ENCODE data around the gene FYB1. TPM values are rescaled to one million over a fixed set of nuclear protein-coding genes. Genes with fewer than 3 reads are reported as not detected.

Gene FYB1
- total RNA-seq, 1 experiment from 2014 or later: 0.46 TPM

DNA sequence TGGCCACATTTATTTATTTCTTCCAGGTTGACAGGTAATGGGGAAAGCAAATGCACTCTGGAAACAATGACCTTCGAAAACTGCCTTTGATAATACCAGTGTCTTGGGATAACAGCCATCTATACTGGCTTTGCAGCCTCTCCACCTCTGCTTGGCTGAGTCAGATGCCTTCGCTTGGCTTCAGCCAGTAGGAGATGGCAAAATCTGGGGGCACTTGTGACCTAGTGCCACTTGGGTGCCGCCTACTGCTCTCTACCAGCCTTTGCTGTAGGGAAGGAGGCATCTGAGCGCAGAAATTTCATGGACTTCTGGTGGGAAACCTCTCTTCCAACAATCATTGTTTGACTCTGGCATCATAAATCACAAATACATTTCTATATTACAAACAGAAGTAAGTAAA, 21.8 kb downstream of the FYB1 start:
- ATAC-seq (no peak), DNase-seq (ENCODE audit: low read depth, low spot score) (no peak)
- intact Hi-C loops (cut with micrococcal nuclease; ENCODE audit: unreplicated experiment) (no loop called here), in situ Hi-C loops (cut with HindIII; ENCODE audit: low pct_unique_long_range_greater_than_20kb, low sequenced_read_pairs) (no loop called here)
- Histone ChIP-seq H3K4me3 (ENCODE audit: low read depth in 2 of 2, low read length in 2 of 2) (no peak overlapping the region), H3K4me1 (ENCODE audit: control insufficient read depth, insufficient read depth, low read length) (no peaks in the 10 kb centered on the region), H3K36me3 (ENCODE audit: control insufficient read depth, insufficient read depth, low read length) (no peaks in the 10 kb centered on the region), H3K9me3 (ENCODE audit: control insufficient read depth, insufficient read depth, low read depth, low read length) (no peaks in the 10 kb centered on the region), H3K27me3 (ENCODE audit: control insufficient read depth, insufficient read depth, low read length) (peaks cover 5% of the 10 kb centered on the region; the same call in 1 of the 2 replicates), H3K27ac (ENCODE audit: low read length) (no peak overlapping the region)
- POLR2A ChIA-PET: no interaction called here
- no peak for TF ChIP-seq POLR2AphosphoS5 (IDR thresholded peaks at IDR 0.05; ENCODE audit: low read depth, low read length)
- no peak for TF ChIP-seq SIN3A (IDR thresholded peaks at IDR 0.05; ENCODE audit: borderline replicate concordance, insufficient read depth, low read depth, low read length)
- no peak for TF ChIP-seq CTCF (IDR thresholded peaks at IDR 0.05)
- no TSS peak for BruUV-seq (replicated peaks)
- CTCF ChIA-PET: no interaction called here

- no peak for TF ChIP-seq CTCF (IDR thresholded peaks at IDR 0.05)
- no peak for TF ChIP-seq TCF7L2 (IDR thresholded peaks at IDR 0.05; ENCODE audit: low read depth, low read length)
- TF ChIP-seq REST (IDR thresholded peaks at IDR 0.05; ENCODE audit: insufficient read depth in 1 of 2, low read depth in 2 of 2, low read length in 1 of 2): no peak
- no peak for TF ChIP-seq POLR2AphosphoS5 (IDR thresholded peaks at IDR 0.05; ENCODE audit: low read depth, low read length)
- no peak for TF ChIP-seq SIN3A (IDR thresholded peaks at IDR 0.05; ENCODE audit: borderline replicate concordance, insufficient read depth, low read depth, low read length)
- Histone ChIP-seq H3K27ac (ENCODE audit: low read length) (no peak overlapping the region), H3K4me1 (ENCODE audit: control insufficient read depth, insufficient read depth, low read length) (no peaks in the 10 kb centered on the region), H3K27me3 (ENCODE audit: control insufficient read depth, insufficient read depth, low read length) (peaks cover 16% of the 10 kb centered on the region; the same call in 1 of the 2 replicates), H3K36me3 (ENCODE audit: control insufficient read depth, insufficient read depth, low read length) (no peaks in the 10 kb centered on the region), H3K4me3 (ENCODE audit: low read depth in 2 of 2, low read length in 2 of 2) (no peak overlapping the region), H3K9me3 (ENCODE audit: control insufficient read depth, insufficient read depth, low read depth, low read length) (no peaks in the 10 kb centered on the region)
- no peak for DNase-seq (ENCODE audit: low read depth, low spot score)
- POLR2A ChIA-PET: interaction anchor here (0.7 kb wide), 1 partner anchor 951 kb away, joined by 4 read pairs; no protein-coding TSS in a partner anchor
- no TSS peak for BruUV-seq (replicated peaks)
- intact Hi-C loops (cut with micrococcal nuclease; ENCODE audit: unreplicated experiment) (no loop called here), in situ Hi-C loops (cut with HindIII; ENCODE audit: low pct_unique_long_range_greater_than_20kb, low sequenced_read_pairs) (no loop called here)
- no peak for ATAC-seq
- CTCF ChIA-PET: interaction anchor here (0.6 to 0.7 kb wide), 3 partner anchors 23 to 321 kb away, joined by 6 read pairs; no protein-coding TSS in a partner anchor
Measured at GRCh38 chr5:39195198-39195826, 24.1 kb downstream of the FYB1 start.

Data from Panc1 (cell line).